HepG2 (cell line): ENCODE results near the gene KRTAP10-9. TPM values are rescaled to one million over a fixed set of nuclear protein-coding genes. Genes with fewer than 3 reads are reported as not detected.
A peak's percentile ranks its signal among the peaks of the same experiment; 100 is the strongest.

Experiments
- CHCHD3 ChIP-seq: sonication (generic); formaldehyde crosslinking; IDR thresholded peaks from 2 replicates; pipeline ENCODE4 v1.8.0; 2022; ENCODE audit warnings: mild to moderate bottlenecking, missing genetic modification reagents, moderate library complexity
- GABPA ChIP-seq, 2 experiments: IDR thresholded peaks; 2 replicates each; pipeline ENCODE4 v1.6.1; 2011 to 2016; ENCODE audit warnings: low read depth in 2 of 2, low read length in 1 of 2, missing biosample characterization in 1 of 2, missing genetic modification characterization in 1 of 2
- JARID2 ChIP-seq: sonication (generic); formaldehyde crosslinking; IDR thresholded peaks from 2 replicates; pipeline ENCODE4 v1.8.1; 2023; ENCODE audit warnings: missing genetic modification reagents, inconsistent platforms; ENCODE audit not compliant: insufficient replicate concordance
- JUNB ChIP-seq: sonication (generic); formaldehyde crosslinking; IDR thresholded peaks from 2 replicates; pipeline ENCODE4 v1.8.0; 2022; ENCODE audit warnings: missing genetic modification reagents, mild to moderate bottlenecking, borderline replicate concordance
- KDM5B ChIP-seq: sonication (generic); formaldehyde crosslinking; IDR thresholded peaks from 2 replicates; pipeline ENCODE4 v1.4.0; 2020; ENCODE audit warnings: missing genetic modification reagents, mild to moderate bottlenecking, borderline replicate concordance
- MIER3 ChIP-seq: IDR thresholded peaks from 2 replicates; pipeline ENCODE4 v1.6.1; 2016; ENCODE audit warnings: missing compliant biosample characterization, borderline replicate concordance
- PHB2 ChIP-seq: fragments of 450-650 bp; IDR thresholded peaks from 2 replicates; pipeline ENCODE4 v1.6.1; 2018; ENCODE audit not compliant: partially characterized antibody
- SETDB1 ChIP-seq: sonication (generic); formaldehyde crosslinking; IDR thresholded peaks from 2 replicates; pipeline ENCODE4 v1.5.1; 2020; ENCODE audit warnings: missing genetic modification reagents, mild to moderate bottlenecking, borderline replicate concordance
- ZFAT ChIP-seq: sonication (generic); formaldehyde crosslinking; conservative IDR thresholded peaks from 2 replicates; pipeline ENCODE4 v1.8.1; 2023; ENCODE audit warnings: missing genetic modification reagents, inconsistent platforms
- ZFP37 ChIP-seq: sonication (generic); formaldehyde crosslinking; IDR thresholded peaks from 2 replicates; pipeline ENCODE4 v1.4.0; 2020; ENCODE audit warnings: missing genetic modification reagents, borderline replicate concordance
- ZNF24 ChIP-seq: fragments of 450-650 bp; IDR thresholded peaks from 2 replicates; pipeline ENCODE4 v1.6.1; 2017; ENCODE audit warnings: antibody characterized with exemption, mild to moderate bottlenecking
- ZNF530 ChIP-seq: sonication (generic); formaldehyde crosslinking; IDR thresholded peaks from 2 replicates; pipeline ENCODE4 v1.5.0; 2020; ENCODE audit warnings: low read depth, mild to moderate bottlenecking, missing genetic modification reagents
- ZNF644 ChIP-seq: IDR thresholded peaks from 2 replicates; pipeline ENCODE4 v1.6.1; 2016; ENCODE audit warnings: low read depth
- ZNF839 ChIP-seq: sonication (generic); formaldehyde crosslinking; IDR thresholded peaks from 2 replicates; pipeline ENCODE4 v1.4.0; 2020; ENCODE audit warnings: missing genetic modification reagents, mild to moderate bottlenecking, borderline replicate concordance
- polyA plus RNA-seq, 8 experiments: library from polyadenylated mRNA; depleted of rRNA in 3 of 8; stranded (reverse) in 7 of 8; unstranded in 1 of 8; fragments of >200 nt; fragmentation: Illumina TruSeq in 4 of 8; extraction: Trizol in 4 of 8; gene quantifications; 2 replicates each; pipeline versions ENCODE4 v1.2.1 to v1.2.3, GENCODE V29; 2011 to 2016; ENCODE audit warnings: low read depth in 4 of 8, missing spikeins in 1 of 8, mixed read lengths in 1 of 8; ENCODE audit not compliant: insufficient read depth in 1 of 8
- total RNA-seq, 5 experiments: library from RNA; depleted of rRNA; stranded (reverse); fragments of >200 nt; fragmentation: Illumina TruSeq; extraction: Trizol; gene quantifications; 2 replicates each; pipeline ENCODE4 v1.2.3, GENCODE V29; 2016; ENCODE audit warnings: low read depth in 1 of 5
- TF ChIP-seq, protein P1 (sequence below): sonication (generic); formaldehyde crosslinking; IDR thresholded peaks from one replicate; pipeline ENCODE4 v1.5.1; 2020; ENCODE audit warnings: mild to moderate bottlenecking, missing genetic modification reagents; ENCODE audit errors: not compliant biosample characterization
- TF ChIP-seq, protein P2 (sequence below): IDR thresholded peaks from 2 replicates; pipeline ENCODE4 v1.6.1; 2016; ENCODE audit warnings: missing genetic modification reagents, missing compliant biosample characterization
- TF ChIP-seq, protein P3 (sequence below): sonication (generic); formaldehyde crosslinking; IDR thresholded peaks from 2 replicates; pipeline ENCODE4 v1.4.0; 2020; ENCODE audit warnings: missing genetic modification reagents
- TF ChIP-seq, protein P4 (sequence below): IDR thresholded peaks from 2 replicates; pipeline ENCODE4 v1.6.1; 2016; ENCODE audit warnings: mild to moderate bottlenecking, missing biosample characterization, missing genetic modification reagents

Gene KRTAP10-9
- total and polyA plus RNA-seq, 2 of the 13 experiments (the other 11 are each of a cell fraction or from before 2014, with no cell fraction given): not detected

DNA sequence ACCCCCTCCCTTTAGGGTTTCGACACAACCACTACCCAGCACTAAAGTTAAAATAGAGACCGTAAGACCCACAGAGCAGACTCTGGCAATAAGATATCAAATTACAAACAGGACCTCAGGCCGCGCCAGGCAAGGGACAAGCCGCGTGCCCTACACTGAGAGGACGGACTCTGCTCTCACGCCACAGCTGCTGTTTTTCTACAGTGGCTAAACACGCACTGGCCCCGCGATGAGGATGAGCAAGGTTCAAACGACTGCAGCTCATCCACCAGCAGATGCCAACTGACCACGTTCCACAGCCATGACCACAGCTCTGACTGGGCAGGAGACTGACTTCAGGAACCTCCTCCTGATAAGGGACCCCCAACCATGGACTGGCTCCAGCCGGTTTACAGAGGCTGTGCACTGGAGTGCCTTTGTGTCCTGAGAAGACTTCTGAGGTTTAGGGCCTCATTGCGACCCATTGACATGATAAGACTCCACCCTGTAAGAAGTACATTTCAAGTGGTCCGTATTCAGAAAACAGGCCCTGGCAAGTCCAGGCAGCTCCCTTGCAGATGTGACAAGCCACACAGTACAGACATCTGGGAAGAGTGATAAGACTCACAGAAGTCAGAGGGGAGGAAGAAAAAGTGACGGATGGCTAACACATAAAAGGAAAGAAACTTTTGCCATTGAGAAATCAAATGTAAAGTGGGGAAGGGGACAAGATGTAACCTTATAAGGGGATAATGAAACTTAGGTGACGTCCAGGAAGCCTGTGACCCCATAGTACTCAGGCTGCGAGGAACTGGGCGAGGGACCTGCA, 33.1 kb upstream of the KRTAP10-9 start (continued):
- TF ChIP-seq, protein P1, sequence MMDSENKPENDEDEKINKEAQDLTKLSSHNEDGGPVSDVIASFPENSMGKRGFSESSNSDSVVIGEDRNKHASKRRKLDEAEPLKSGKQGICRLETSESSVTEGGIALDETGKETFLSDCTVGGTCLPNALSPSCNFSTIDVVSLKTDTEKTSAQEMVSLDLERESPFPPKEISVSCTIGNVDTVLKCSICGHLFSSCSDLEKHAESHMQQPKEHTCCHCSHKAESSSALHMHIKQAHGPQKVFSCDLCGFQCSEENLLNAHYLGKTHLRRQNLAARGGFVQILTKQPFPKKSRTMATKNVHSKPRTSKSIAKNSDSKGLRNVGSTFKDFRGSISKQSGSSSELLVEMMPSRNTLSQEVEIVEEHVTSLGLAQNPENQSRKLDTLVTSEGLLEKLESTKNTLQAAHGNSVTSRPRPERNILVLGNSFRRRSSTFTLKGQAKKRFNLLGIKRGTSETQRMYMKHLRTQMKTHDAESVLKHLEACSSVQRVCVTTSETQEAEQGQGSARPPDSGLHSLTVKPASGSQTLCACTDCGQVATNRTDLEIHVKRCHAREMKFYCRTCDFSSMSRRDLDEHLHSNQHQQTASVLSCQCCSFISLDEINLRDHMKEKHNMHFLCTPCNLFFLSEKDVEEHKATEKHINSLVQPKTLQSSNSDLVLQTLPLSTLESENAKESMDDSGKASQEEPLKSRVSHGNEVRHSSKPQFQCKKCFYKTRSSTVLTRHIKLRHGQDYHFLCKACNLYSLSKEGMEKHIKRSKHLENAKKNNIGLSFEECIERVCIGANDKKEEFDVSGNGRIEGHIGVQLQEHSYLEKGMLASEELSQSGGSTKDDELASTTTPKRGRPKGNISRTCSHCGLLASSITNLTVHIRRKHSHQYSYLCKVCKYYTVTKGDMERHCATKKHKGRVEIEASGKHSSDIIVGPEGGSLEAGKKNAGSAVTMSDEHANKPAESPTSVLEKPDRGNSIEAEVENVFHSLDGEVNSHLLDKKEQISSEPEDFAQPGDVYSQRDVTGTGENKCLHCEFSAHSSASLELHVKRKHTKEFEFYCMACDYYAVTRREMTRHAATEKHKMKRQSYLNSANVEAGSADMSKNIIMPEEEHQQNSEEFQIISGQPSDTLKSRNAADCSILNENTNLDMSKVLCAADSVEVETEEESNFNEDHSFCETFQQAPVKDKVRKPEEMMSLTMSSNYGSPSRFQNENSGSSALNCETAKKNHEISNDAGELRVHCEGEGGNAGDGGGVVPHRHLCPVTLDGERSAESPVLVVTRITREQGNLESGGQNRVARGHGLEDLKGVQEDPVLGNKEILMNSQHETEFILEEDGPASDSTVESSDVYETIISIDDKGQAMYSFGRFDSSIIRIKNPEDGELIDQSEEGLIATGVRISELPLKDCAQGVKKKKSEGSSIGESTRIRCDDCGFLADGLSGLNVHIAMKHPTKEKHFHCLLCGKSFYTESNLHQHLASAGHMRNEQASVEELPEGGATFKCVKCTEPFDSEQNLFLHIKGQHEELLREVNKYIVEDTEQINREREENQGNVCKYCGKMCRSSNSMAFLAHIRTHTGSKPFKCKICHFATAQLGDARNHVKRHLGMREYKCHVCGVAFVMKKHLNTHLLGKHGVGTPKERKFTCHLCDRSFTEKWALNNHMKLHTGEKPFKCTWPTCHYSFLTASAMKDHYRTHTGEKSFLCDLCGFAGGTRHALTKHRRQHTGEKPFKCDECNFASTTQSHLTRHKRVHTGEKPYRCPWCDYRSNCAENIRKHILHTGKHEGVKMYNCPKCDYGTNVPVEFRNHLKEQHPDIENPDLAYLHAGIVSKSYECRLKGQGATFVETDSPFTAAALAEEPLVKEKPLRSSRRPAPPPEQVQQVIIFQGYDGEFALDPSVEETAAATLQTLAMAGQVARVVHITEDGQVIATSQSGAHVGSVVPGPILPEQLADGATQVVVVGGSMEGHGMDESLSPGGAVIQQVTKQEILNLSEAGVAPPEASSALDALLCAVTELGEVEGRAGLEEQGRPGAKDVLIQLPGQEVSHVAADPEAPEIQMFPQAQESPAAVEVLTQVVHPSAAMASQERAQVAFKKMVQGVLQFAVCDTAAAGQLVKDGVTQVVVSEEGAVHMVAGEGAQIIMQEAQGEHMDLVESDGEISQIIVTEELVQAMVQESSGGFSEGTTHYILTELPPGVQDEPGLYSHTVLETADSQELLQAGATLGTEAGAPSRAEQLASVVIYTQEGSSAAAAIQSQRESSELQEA (CRISPR knock-in tag): peak; percentile 64
- TF ChIP-seq, protein P2, sequence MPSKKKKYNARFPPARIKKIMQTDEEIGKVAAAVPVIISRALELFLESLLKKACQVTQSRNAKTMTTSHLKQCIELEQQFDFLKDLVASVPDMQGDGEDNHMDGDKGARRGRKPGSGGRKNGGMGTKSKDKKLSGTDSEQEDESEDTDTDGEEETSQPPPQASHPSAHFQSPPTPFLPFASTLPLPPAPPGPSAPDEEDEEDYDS (CRISPR knock-in tag): peak; percentile 55; the same call in 1 of the 2 replicates
- no peak for TF ChIP-seq ZNF839 (CRISPR knock-in tag)
- TF ChIP-seq, protein P3, sequence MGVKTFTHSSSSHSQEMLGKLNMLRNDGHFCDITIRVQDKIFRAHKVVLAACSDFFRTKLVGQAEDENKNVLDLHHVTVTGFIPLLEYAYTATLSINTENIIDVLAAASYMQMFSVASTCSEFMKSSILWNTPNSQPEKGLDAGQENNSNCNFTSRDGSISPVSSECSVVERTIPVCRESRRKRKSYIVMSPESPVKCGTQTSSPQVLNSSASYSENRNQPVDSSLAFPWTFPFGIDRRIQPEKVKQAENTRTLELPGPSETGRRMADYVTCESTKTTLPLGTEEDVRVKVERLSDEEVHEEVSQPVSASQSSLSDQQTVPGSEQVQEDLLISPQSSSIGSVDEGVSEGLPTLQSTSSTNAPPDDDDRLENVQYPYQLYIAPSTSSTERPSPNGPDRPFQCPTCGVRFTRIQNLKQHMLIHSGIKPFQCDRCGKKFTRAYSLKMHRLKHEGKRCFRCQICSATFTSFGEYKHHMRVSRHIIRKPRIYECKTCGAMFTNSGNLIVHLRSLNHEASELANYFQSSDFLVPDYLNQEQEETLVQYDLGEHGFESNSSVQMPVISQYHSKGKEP (CRISPR knock-in tag): no peak
- no peak for TF ChIP-seq CHCHD3 (CRISPR knock-in tag)
- TF ChIP-seq GABPA (IDR thresholded peaks at IDR 0.05; ENCODE audit: low read depth, low read length): no peak
- peak; percentile 46; the same call in 1 of the 2 replicates for TF ChIP-seq GABPA (CRISPR knock-in tag; IDR thresholded peaks at IDR 0.05; ENCODE audit: low read depth)
- TF ChIP-seq KDM5B: peak; percentile 39; the same call in 1 of the 2 replicates
- TF ChIP-seq ZFP37 (CRISPR knock-in tag): no peak; the same call in 1 of the 2 replicates
- no peak for TF ChIP-seq ZFAT (CRISPR knock-in tag)
- TF ChIP-seq MIER3 (CRISPR knock-in tag): peak; percentile 54; the same call in 1 of the 2 replicates
- TF ChIP-seq SETDB1 (CRISPR knock-in tag): peak; percentile 79; the same call in 1 of the 2 replicates
- TF ChIP-seq, protein P4, sequence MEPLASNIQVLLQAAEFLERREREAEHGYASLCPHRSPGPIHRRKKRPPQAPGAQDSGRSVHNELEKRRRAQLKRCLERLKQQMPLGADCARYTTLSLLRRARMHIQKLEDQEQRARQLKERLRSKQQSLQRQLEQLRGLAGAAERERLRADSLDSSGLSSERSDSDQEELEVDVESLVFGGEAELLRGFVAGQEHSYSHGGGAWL (CRISPR knock-in tag): peak; percentile 54; the same call in 1 of the 2 replicates
- TF ChIP-seq ZNF644 (CRISPR knock-in tag): peak; percentile 59; the same call in 1 of the 2 replicates
- TF ChIP-seq JUNB (CRISPR knock-in tag): no peak
- TF ChIP-seq ZNF530 (CRISPR knock-in tag): no peak
- TF ChIP-seq PHB2: no peak
- no peak for TF ChIP-seq ZNF24
- peak; percentile 47 for TF ChIP-seq JARID2 (CRISPR knock-in tag)
